ENCODE data around the gene ALMS1. TPM values are rescaled to one million over a fixed set of nuclear protein-coding genes. Genes with fewer than 3 reads are reported as not detected.
"Not testable (repeated sequence)": the region's sequence is repeated elsewhere in the genome, so short reads cannot be mapped to it uniquely, and the experiment has no call there.

ALMS1 gene, protein sequence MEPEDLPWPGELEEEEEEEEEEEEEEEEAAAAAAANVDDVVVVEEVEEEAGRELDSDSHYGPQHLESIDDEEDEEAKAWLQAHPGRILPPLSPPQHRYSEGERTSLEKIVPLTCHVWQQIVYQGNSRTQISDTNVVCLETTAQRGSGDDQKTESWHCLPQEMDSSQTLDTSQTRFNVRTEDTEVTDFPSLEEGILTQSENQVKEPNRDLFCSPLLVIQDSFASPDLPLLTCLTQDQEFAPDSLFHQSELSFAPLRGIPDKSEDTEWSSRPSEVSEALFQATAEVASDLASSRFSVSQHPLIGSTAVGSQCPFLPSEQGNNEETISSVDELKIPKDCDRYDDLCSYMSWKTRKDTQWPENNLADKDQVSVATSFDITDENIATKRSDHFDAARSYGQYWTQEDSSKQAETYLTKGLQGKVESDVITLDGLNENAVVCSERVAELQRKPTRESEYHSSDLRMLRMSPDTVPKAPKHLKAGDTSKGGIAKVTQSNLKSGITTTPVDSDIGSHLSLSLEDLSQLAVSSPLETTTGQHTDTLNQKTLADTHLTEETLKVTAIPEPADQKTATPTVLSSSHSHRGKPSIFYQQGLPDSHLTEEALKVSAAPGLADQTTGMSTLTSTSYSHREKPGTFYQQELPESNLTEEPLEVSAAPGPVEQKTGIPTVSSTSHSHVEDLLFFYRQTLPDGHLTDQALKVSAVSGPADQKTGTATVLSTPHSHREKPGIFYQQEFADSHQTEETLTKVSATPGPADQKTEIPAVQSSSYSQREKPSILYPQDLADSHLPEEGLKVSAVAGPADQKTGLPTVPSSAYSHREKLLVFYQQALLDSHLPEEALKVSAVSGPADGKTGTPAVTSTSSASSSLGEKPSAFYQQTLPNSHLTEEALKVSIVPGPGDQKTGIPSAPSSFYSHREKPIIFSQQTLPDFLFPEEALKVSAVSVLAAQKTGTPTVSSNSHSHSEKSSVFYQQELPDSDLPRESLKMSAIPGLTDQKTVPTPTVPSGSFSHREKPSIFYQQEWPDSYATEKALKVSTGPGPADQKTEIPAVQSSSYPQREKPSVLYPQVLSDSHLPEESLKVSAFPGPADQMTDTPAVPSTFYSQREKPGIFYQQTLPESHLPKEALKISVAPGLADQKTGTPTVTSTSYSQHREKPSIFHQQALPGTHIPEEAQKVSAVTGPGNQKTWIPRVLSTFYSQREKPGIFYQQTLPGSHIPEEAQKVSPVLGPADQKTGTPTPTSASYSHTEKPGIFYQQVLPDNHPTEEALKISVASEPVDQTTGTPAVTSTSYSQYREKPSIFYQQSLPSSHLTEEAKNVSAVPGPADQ (N-terminal part only)
- 21.2 and 21.8 TPM in 2 replicates for total RNA-seq (2014; rRNA removed; shearing (Covaris generic))
- 7.2 and 11.7 TPM in 2 replicates for polyA plus RNA-seq (2014; cell fraction: nucleus; rRNA removed)

DNA sequence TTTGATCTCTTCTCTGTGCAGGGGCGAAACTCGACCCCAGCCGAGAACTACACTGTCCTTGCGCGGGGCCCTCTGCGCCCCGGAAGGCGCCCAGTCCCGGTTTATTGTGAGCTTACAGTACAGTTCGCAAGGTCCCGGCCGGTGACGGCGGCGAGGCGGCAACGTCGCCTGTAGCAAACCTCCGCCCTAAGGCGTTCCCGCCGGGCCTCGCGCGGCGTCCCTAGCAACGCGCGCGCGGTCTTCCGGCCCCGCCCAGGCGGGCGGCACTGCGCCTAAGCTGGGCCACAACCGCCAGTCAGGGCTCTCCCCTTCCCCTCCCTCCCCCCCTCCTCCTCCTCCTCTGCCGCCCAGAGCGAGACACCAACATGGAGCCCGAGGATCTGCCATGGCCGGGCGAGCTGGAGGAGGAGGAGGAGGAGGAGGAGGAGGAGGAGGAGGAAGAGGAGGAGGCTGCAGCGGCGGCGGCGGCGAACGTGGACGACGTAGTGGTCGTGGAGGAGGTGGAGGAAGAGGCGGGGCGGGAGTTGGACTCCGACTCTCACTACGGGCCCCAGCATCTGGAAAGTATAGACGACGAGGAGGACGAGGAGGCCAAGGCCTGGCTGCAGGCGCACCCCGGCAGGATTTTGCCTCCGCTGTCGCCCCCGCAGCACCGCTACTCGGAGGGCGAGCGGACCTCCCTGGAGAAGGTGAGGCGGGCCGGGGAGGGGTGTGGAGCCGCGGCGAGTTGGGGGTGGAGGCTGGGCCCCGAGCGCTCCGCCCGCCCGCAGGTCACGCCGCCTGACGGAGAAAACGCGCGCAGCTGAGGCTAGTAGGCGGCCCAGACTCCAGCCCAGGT is at the start of gene ALMS1:
TSS of gene ALMS1 (plus strand) at position 333 of the 838 bp plus-strand sequence. CDS start at position 366, 33 bp downstream.
- DNase-seq (ENCODE audit: extremely low read depth, low read depth): peak; percentile 88

DNA sequence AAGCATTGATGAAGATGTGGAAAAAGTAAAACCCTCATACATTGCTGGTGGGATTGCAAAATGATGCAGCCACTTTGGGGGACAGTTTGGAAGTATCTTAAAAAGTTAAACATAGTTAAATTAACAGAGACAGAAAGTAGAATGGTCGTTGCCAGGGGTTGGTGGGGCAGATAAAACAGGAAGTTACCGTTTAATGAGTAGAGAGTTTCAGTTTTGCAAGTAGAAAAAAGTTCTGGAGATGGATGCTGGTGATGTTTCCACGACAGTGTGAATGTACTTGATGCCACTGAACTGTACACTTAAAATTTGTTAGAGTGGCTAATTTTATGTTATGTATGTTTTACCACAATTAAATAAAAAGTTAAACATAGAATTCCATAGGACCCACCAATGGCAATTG is 47.8 kb upstream of the ALMS1 start:
- DNase-seq (ENCODE audit: extremely low read depth, low read depth): no peak

DNA sequence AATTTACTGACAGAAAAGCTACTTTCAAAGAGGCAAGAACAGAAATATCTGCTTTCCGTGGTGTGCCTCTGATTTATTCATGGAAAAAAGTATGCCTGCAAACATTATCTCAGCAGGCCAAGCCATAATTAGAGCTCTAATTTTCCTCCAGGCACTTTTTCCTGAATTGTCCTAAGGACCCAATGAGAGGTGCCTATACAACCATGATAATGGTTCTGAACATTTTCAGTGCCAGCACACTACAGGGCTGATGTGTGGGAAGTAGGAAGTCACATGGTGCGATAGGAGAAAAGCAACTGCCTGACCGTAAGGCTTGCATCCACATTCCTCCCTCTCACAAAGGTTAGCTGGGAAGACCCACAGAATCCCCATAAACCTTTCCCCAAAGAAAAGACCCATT is 46.4 kb upstream of the ALMS1 start:
- no peak for DNase-seq (ENCODE audit: extremely low read depth, low read depth)

- DNase-seq (ENCODE audit: extremely low read depth, low read depth): no peak
Measured at GRCh38 chr2:73341039-73341438, 44.6 kb upstream of the ALMS1 start.

DNA sequence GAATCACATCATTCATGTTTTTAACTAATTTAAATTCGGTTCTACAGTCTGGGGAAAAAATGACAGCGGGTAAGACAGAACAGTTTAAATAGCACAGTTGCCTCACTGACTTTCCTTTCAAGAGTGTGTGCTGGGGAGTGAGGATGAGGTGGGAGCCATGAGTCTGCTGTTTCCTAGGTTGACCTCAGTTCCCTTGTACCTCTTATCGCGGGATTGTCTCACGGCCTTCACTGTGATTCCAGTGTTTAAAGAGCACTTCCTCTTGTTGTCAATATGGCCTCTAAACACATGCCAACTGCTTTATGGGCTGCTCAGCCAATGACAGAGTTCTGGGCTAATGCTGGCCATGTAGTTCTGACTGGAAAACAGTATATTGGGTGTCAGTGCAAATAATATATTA is 41.6 kb upstream of the ALMS1 start:
- DNase-seq (ENCODE audit: extremely low read depth, low read depth): no peak

DNA sequence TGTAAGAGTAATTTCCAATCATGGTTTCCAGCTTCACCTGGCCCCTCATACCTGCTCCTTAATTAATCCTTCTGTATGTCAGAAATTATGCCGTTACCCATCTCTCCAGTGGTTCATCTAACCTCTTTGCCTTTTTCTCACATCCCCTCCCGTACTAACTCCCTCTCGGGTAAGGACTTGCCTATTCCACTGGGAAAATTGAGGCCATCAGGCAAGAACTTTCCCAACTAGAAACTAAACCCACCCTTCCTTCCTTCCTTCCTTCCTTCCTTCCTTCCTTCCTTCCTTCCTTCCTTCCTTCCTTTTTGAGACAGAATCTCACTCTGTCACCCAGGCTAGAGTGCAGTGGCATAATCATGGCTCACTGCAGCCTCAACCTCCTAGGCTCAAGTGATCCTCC is 40.9 kb upstream of the ALMS1 start:
- not testable (repeated sequence) for DNase-seq (ENCODE audit: extremely low read depth, low read depth)

- DNase-seq (ENCODE audit: extremely low read depth, low read depth): no peak
Measured at GRCh38 chr2:73350035-73350691, 35.5 kb upstream of the ALMS1 start.

- DNase-seq (ENCODE audit: extremely low read depth, low read depth): no peak
Measured at GRCh38 chr2:73356097-73356496, 29.5 kb upstream of the ALMS1 start.

- DNase-seq (ENCODE audit: extremely low read depth, low read depth): no peak
Measured at GRCh38 chr2:73359915-73360697, 25.5 kb upstream of the ALMS1 start.

- no peak for DNase-seq (ENCODE audit: extremely low read depth, low read depth)
Measured at GRCh38 chr2:73366060-73366459, 19.6 kb upstream of the ALMS1 start.

GRCh38 chr2:73368781-73369180 is 16.9 kb upstream of the ALMS1 start:
- no peak for DNase-seq (ENCODE audit: extremely low read depth, low read depth)

DNA sequence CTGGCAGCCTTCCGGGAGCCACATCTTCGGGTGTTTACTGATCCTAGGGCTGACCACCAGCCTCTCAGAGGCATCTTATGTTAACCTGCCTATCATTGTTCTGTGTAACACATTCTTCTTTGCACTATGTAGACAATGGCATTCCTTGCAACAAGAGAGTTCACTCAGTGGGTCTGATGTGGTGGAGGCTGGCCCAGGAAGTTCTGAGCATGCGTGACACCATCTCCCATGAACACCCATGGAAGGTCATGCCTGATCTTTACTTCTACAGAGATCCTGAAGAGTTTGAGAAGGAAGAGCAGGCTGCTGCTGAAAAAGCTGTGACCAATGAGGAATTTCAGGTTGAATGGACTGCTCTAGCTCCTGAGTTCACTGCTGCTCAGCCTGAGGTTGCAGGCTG is 15.3 kb upstream of the ALMS1 start:
- DNase-seq (ENCODE audit: extremely low read depth, low read depth): no peak

DNA sequence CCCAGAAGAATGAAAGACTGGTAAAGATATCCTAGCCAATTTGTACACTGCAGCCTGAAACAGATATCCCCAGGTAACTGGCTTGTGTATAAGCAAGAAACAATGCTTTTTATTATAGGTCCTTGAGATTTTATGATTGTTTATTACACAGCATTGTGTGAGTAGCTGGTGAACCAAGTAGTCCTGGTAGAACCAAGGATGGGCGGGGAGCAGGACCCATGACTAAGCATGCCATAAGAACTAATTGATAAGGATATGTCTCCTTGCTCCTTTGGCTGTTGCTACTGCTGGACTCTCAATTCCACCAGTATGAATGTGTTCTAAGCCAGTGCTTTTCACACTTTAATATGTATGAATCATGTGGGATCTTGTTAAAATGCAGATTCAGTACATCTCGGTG is 12.3 kb upstream of the ALMS1 start:
- DNase-seq (ENCODE audit: extremely low read depth, low read depth): no peak

GRCh38 chr2:73374269-73374668 is 11.4 kb upstream of the ALMS1 start:
- DNase-seq (ENCODE audit: extremely low read depth, low read depth): no peak

GRCh38 chr2:73376681-73377080 is 9.0 kb upstream of the ALMS1 start:
- no peak for DNase-seq (ENCODE audit: extremely low read depth, low read depth)

DNA sequence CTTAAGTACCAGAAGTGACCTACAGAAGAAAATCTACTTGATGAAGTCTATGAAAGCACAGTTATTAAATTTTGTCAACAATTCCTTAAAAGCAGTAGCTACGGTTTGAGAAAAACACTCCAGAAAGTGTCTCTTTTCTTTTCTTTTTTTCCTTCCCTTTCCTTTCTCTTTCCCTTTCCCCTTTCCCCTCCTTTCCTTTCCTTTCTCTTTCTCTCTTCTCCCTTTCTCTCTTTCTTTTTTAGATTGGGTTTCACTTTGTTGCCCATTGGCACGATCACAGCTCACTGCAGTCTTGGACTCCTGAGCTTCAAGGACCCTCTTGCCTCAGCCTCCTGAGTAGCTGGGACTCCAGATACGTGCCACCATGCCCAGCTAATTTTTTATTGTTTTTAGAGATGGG is 2.6 kb upstream of the ALMS1 start:
- DNase-seq (ENCODE audit: extremely low read depth, low read depth): no peak

- no peak for DNase-seq (ENCODE audit: extremely low read depth, low read depth)
Measured at GRCh38 chr2:73385123-73385503, 523 bp upstream of the ALMS1 start.

DNA sequence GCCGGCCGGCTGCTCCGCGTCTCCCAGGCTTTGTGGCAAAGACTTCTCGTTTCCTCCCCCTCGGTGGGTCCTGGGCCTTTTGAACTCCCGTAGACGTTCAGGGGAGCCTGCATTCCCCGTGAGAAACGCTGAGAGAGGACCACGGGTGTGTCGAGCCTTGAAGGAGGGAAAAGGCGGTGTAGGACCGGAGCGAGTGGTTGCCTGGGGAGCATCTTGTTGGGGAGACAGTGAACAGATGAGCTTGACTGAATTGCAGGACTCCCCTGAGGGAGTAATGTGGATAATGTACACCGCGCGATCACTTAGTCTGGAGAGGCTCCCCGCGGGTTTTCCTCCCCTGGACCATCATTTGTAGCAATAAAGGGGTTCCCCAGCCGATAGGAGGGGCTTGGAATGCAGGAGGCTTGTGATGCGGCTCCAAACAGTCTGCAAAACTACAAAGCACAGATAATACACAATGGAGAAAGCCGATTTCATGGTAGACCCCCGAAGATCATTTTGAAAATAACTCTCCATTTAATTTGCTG is 769 bp downstream of the ALMS1 start:
- DNase-seq (ENCODE audit: extremely low read depth, low read depth): no peak

Data from NCI-H460 (cell line).